Measurements from ENCODE around the gene MTURN.
"Not testable (repeated sequence)": the region's sequence is repeated elsewhere in the genome, so short reads cannot be mapped to it uniquely, and the experiment has no call there.

The MTURN gene

GRCh38 chr7:30180718-30181117 lies 45.9 kb downstream of the MTURN start:
- no peak for DNase-seq (ENCODE audit: low read depth)

GRCh38 chr7:30181211-30181610 lies 46.4 kb downstream of the MTURN start:
- no peak for DNase-seq (ENCODE audit: low read depth)

- no peak for DNase-seq (ENCODE audit: low read depth)
These were observed 47.1 kb downstream of the MTURN start for GRCh38 chr7:30181736-30182522.

DNA sequence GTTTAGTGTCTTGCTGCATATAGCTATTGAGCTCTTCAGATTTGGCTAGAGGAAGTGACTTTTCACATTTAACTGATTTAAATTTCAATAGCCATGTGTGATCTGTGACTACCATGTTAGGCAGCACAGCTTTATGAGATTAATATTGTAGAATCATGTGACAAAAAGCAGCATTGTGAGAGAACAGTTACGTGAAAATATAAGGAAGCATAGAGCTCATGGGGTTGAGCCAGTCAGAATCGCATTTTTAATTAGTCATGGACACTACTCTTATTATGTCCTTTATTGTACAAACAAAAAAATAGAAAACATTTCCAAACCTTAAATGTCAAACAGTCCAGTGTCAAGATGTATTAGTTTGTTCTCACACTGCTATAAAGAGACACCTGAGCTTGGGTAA lies 48.0 kb downstream of the MTURN start:
- no peak for DNase-seq (ENCODE audit: low read depth)

- DNase-seq (ENCODE audit: low read depth), result no peak
These were observed 49.1 kb downstream of the MTURN start for GRCh38 chr7:30183749-30184369.

DNA sequence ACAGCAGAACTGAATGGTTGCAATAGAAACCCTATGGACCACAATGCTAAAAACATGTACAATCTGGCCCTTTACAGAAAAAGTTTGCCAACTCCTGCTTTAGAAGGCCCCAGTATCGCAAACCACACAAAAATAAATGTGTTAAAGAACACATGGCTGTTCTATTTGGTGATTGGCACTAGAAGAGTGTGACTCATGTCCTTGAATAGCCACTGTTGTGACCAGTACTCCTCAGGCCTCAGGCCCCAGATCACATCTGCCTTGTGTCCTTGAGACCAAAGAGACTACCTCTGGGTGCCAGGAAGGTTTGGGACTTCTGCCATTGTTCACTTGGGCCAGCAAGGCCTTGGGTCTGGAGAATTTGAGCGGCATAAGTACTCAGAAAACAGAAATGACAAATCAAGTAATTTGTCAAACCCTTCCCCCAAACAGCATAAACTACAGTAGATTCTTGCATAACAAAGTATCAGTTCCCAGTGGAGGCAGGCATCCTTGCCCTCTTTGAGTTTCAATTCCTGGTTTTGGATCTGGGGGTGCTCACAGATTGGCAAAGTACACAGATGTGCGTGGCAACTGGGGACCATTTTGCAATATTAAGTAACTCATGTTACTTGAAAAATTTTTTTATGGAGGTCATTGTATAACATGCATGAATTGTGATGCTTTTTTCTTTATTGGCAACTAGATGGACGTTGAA lies 50.2 kb downstream of the MTURN start:
- DNase-seq (ENCODE audit: low read depth), result no peak

DNA sequence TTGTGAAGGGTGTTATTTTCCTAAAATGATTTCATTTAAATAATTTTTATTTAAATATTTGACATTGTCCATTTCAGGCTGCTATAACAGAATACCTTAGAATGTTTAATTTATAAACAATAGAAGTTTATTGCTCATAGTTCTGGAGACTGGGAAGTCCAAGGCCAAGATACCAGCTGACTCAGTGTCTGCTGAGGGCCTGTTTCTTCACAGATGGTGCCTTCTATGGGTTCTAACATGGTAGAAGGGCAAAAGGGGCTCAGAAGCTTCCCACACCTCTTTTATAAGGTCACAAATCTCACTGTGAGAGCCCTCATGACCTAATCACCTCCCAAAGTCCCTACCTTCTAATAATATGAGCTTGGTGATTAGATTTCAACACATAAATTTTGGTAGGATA lies 50.7 kb downstream of the MTURN start:
- no peak for DNase-seq (ENCODE audit: low read depth)

DNA sequence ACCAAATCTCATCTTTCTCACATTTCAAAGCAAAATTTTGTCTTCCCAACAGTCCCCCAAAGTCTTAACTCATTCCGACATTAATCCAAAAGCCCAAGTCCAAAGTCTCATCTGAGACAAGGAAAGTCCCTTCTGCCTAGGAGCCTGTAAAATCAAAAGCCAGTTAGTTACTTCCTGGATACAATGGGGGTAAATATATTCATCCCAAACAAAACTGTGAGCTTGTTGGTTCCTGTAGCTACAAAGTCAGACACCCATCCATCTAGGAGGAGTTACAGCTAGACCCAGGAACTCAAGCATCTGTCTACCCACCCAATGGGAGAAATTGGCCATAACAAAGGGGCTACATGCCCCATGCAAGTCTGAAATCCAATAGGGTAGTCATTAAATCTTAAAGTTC lies 51.9 kb downstream of the MTURN start:
- DNase-seq (ENCODE audit: low read depth), result no peak

DNA sequence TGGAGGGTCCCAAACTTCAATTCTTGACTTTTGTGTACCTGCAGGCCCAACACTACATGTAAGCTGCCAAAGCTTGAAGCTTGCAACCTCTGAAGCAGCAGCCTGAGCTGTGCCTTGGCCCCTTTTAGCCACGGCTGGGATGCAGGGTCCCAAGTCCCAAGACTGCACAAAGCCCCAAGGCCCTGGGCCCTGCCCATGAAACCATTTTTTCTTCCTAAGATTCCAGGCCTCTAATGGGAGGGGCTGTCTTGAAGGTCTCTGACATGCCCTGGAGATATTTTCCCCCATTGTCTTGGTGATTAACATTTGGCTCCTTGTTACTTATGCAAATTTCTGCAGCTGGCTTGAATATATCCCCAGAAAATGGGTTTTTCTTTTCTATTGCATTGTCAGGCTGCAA lies 52.7 kb downstream of the MTURN start:
- DNase-seq (ENCODE audit: low read depth), result no peak

DNA sequence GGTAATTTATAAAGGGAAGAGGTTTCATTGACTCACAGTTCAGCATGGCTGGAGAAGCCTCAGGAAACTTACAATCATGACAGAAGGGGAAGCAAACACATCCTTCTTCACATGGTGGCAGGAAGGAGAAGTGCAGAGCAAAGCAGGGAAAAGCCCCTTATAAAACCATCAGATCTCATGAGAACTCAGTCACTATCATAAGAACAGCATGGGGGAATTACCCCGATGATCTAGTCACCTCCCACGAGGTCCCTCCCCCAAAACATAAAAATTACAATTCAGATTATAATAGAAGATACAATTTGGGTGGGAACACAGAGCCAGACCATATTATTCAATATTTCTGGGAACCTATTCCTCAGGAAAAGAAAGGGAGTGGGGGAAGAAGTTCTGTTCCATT lies 53.6 kb downstream of the MTURN start:
- not testable (repeated sequence) for DNase-seq (ENCODE audit: low read depth)

DNA sequence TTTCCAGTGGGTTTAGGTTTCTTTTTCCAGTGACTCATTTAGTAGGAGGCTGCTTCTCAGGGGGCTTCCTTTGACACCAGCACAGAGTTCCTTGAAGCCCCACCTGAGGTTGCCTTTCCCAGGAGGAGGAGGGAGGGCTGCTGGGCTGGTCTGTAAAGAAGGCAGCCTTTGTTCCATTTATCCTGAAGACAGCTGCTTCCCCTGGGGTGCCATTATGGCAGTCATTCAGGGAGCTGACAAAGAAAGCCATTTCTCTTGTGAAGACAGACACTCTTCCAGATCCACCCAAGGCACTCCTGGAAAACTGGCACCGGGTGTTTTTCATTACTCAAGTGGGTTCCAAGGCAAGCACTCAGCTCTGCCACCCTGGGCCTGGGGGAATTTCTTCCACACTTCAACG lies 54.0 kb downstream of the MTURN start:
- DNase-seq (ENCODE audit: low read depth), result no peak

DNA sequence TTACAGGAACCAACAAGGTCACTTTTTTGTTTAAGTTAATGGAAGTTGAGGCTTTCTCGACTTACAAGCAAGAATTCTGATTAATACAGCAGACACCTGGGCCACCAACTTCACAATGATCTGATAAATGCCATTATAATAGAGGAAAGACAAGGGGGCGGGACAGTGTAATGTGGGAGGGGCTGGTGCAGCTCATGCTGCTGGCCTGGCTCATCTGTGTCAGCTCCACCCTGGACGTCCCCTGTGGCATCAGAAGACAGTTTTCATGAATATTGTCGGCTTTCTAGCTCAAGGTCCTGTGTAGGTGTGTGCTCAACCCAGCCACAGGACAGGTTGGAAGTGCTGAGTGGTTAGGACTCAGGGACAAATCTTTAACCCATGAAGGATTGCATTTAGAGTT lies 57.0 kb downstream of the MTURN start:
- no peak for DNase-seq (ENCODE audit: low read depth)

GRCh38 chr7:30193336-30193943 lies 58.7 kb downstream of the MTURN start:
- DNase-seq (ENCODE audit: low read depth), result no peak

- DNase-seq (ENCODE audit: low read depth), result no peak
These were observed 61.6 kb downstream of the MTURN start for GRCh38 chr7:30196408-30196807.

- DNase-seq (ENCODE audit: low read depth), result no peak
These were observed 62.7 kb downstream of the MTURN start for GRCh38 chr7:30197438-30197837.

DNA sequence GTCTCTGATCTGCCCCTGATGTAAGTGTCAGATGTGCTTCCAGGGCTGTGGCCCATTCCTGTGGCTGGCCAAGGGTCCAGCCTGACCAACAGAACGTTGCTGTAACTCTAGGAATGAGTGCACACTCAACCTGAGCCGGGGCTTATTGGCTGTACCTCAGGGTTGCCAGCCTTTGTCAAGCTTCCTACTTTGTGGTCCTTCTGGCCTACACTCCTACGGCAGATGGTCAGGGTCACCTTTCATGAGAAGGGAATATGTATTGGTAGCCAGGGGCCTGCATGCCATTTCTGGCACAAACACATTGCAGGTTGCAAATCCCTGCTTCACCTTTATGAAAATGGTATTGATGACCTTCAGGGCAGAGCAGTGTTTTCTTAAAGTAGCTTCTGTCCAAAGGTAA lies 64.5 kb downstream of the MTURN start:
- no peak for DNase-seq (ENCODE audit: low read depth)

GRCh38 chr7:30200591-30200990 lies 65.8 kb downstream of the MTURN start:
- no peak for DNase-seq (ENCODE audit: low read depth)

- DNase-seq (ENCODE audit: low read depth), result no peak
These were observed 66.4 kb downstream of the MTURN start for GRCh38 chr7:30201161-30201666.

DNA sequence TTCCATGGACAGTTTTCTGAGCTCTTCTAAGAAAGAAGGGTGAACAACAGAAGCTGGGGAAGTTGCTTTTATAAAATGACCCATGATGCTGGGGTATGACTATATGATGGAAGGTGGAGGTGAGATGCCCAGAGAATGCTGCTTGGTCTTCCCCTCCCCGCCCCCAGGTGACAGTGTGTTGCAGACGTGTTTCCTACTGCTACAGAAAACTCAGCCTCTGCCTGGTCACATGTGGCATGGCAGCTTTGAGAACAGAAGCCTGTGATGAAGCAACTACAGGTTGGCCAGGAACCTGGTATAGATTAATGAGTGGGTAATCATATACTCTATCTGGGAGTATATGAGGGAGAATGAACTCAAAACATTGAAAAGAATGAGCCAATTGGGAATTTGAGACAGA lies 67.1 kb downstream of the MTURN start:
- no peak for DNase-seq (ENCODE audit: low read depth)

DNA sequence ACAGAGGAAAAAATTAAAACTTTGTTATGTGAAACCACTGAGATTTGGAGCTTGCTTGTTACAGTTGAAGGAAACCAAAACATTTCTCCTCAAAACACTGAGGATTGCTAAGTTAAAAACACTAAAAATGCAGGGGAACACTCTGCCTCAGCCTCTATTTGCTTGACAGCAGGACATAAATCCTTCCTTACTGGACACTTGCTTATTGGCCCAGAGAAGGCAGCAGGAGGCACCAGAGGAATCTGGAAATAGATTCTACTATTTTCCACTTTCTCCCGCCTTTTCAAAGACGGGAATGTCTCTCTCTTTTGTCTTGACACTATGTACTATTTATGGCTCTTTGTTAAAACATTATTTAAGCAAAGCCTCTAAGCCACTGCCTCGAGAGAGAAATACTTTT lies 67.9 kb downstream of the MTURN start:
- no peak for DNase-seq (ENCODE audit: low read depth)

DNA sequence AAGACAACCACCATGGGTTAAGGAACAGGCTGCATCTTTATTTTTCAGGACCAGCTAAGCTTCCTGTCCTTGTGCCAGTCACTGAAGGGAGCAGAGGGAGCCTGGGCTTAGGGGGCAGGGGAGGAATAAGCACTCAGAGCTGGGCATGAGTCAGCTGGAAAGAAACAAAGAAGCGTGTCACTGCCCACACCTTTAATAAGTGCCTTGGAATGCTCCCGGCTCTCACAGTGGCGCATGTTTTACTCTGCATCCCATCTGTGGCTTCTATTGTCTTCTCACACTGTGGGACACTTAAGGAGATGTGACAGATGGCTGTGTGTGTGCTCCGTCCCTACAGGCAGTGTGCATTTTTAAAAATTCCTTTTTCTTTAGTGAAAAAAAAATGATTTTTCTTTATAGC lies 71.7 kb downstream of the MTURN start:
- DNase-seq (ENCODE audit: low read depth), result no peak

DNA sequence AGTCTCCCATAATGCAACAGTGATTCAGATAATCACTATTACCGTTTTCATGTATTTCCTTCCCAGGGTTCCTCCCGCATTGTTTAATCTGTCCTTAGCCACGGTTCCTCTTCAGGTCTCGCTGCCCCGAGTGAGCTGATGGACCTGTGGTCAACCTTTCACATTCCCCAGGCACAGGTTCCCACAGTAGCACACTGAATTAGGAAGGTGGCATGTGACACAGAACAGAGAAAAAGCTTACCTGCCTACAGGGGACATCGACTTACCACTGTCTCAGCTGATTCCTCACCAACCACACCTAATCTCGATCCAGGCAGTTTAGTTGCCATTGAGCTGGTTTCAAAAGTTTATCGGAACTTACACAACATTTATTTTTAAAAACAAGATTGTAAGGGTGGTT lies 72.2 kb downstream of the MTURN start:
- no peak for DNase-seq (ENCODE audit: low read depth)

- DNase-seq (ENCODE audit: low read depth), result no peak
These were observed 72.6 kb downstream of the MTURN start for GRCh38 chr7:30207376-30207775.

Measured in stimulated activated CD8-positive, alpha-beta memory T cell treated with anti-CD3 and anti-CD28 coated beads, Interleukin-15, amount 100 ng/mL, for 24 hours (primary cell).